GM21360 (cell line): ENCODE results near the gene STARD10.
"Not testable (repeated sequence)": the region's sequence is repeated elsewhere in the genome, so short reads cannot be mapped to it uniquely, and the experiment has no call there.

Source experiments
- ATAC-seq: cut with Tn5 transposase; IDR thresholded peaks from one replicate; pipeline ENCODE4 v1.9.1; 2021; ENCODE audit warnings: mild to moderate bottlenecking, moderate library complexity; ENCODE audit not compliant: unreplicated experiment

The STARD10 gene

GRCh38 chr11:72808331-72808798, 14.5 kb upstream of the STARD10 start:
- ATAC-seq, result no peak

- no peak for ATAC-seq
Observed at GRCh38 chr11:72807792-72808191, 13.9 kb upstream of the STARD10 start.

GRCh38 chr11:72807021-72807693, 13.3 kb upstream of the STARD10 start:
- ATAC-seq, result no peak

GRCh38 chr11:72806378-72806777, 12.5 kb upstream of the STARD10 start:
- ATAC-seq, result not testable (repeated sequence)

- ATAC-seq, result no peak
Observed at GRCh38 chr11:72805216-72805615, 11.4 kb upstream of the STARD10 start.

GRCh38 chr11:72802822-72803221, 9.0 kb upstream of the STARD10 start:
- no peak for ATAC-seq

- ATAC-seq, result no peak
Observed at GRCh38 chr11:72799441-72799840, 5.6 kb upstream of the STARD10 start.

- no peak for ATAC-seq
Observed at GRCh38 chr11:72798361-72798760, 4.5 kb upstream of the STARD10 start.

GRCh38 chr11:72793076-72793424, 797 bp downstream of the STARD10 start:
- ATAC-seq, result no peak

- no peak for ATAC-seq
Observed at GRCh38 chr11:72792437-72793021, 1.3 kb downstream of the STARD10 start.

- not testable (repeated sequence) for ATAC-seq
Observed at GRCh38 chr11:72791228-72791627, 2.6 kb downstream of the STARD10 start.

GRCh38 chr11:72789493-72790131, 4.2 kb downstream of the STARD10 start:
- no peak for ATAC-seq

- no peak for ATAC-seq
Observed at GRCh38 chr11:72788241-72788640, 5.6 kb downstream of the STARD10 start.

GRCh38 chr11:72787216-72788104, 6.4 kb downstream of the STARD10 start:
- ATAC-seq, result no peak

- no peak for ATAC-seq
Observed at GRCh38 chr11:72786305-72787215, 7.3 kb downstream of the STARD10 start.

- ATAC-seq, result no peak
Observed at GRCh38 chr11:72784662-72785061, 9.2 kb downstream of the STARD10 start.

GRCh38 chr11:72783144-72783905, 10.5 kb downstream of the STARD10 start:
- no peak for ATAC-seq

GRCh38 chr11:72782081-72782920, 11.5 kb downstream of the STARD10 start:
- no peak for ATAC-seq
